ENCODE measurements around the gene YAF2. TPM values are rescaled to one million over a fixed set of nuclear protein-coding genes. Genes with fewer than 3 reads are reported as not detected.

The YAF2 gene
- total and polyA plus RNA-seq, 2 of the 13 experiments (the other 11 are each of a cell fraction or from before 2014, with no cell fraction given), result 8.4 to 11.7 TPM

GRCh38 chr12:42166501-42166900, 71.5 kb downstream of the YAF2 start (continued):
- TF ChIP-seq KLF13 (CRISPR knock-in tag; IDR thresholded peaks at IDR 0.05) (no peak), ZNF605 (CRISPR knock-in tag; IDR thresholded peaks at IDR 0.05) (no peak), BCL3 (CRISPR knock-in tag; IDR thresholded peaks at IDR 0.05) (no peak), TFDP2 (CRISPR knock-in tag; IDR thresholded peaks at IDR 0.05) (no peak), NPAS2 (CRISPR knock-in tag; IDR thresholded peaks at IDR 0.05; ENCODE audit: borderline replicate concordance) (no peak), WIZ (CRISPR knock-in tag; IDR thresholded peaks at IDR 0.05) (no peak)

- POLR2A ChIA-PET, result no interaction called here
- TF ChIP-seq ZNF687 (CRISPR knock-in tag; IDR thresholded peaks at IDR 0.05), result no peak
- no peak for TF ChIP-seq NAIF1 (CRISPR knock-in tag; IDR thresholded peaks at IDR 0.05; ENCODE audit: borderline replicate concordance)
- no peak for TF ChIP-seq ZNF775 (CRISPR knock-in tag; IDR thresholded peaks at IDR 0.05; ENCODE audit: borderline replicate concordance)
- TF ChIP-seq ZNF333 (CRISPR knock-in tag; IDR thresholded peaks at IDR 0.05; ENCODE audit: borderline replicate concordance), result no peak
- TF ChIP-seq ZNF143 (CRISPR knock-in tag; IDR thresholded peaks at IDR 0.05), result no peak
- TF ChIP-seq SMAD1 (CRISPR knock-in tag; IDR thresholded peaks at IDR 0.05; ENCODE audit: borderline replicate concordance, low read depth), result no peak
- no peak for TF ChIP-seq IKZF4 (CRISPR knock-in tag; IDR thresholded peaks at IDR 0.05; ENCODE audit: borderline replicate concordance, low read depth, not compliant biosample characterization)
- no peak for TF ChIP-seq ZNF768 (CRISPR knock-in tag; IDR thresholded peaks at IDR 0.05)
- no peak for TF ChIP-seq IRF2 (CRISPR knock-in tag; IDR thresholded peaks at IDR 0.05)
- TF ChIP-seq ZNF800 (CRISPR knock-in tag; IDR thresholded peaks at IDR 0.05), result no peak
Measured at GRCh38 chr12:42163913-42164312, 74.1 kb downstream of the YAF2 start.

More at GRCh38 chr12:42163913-42164312, 74.1 kb downstream of the YAF2 start:
- H3K79me2 ChIP-seq (ENCODE audit: insufficient read depth, low read length), result no peaks in the 10 kb centered on the region
- CTCF ChIA-PET (ENCODE audit: low intra/inter-chr PET ratio, low total read pairs), result no interaction called here
- FAIRE-seq, result no peak
- peaks cover 0 to 10% of the 10 kb centered on the region in 2 experiments; a peak in 4 of 5 replicates for H3K36me3 ChIP-seq (replicated peaks in 1 of 2; ENCODE audit: control insufficient read depth in 1 of 2, insufficient read depth in 2 of 2, low read length in 2 of 2)
- H3K9ac ChIP-seq (ENCODE audit: insufficient read depth, low read depth, low read length), result no peak overlapping the region
- no peak overlapping the region for H3K27ac ChIP-seq (ENCODE audit: extremely low read length, insufficient read depth, low read length)
- no peak for ATAC-seq
- no peak overlapping the region for H2AFZ ChIP-seq (ENCODE audit: low read length)
- no peak overlapping the region for H3K4me2 ChIP-seq (ENCODE audit: low read depth, low read length)
- H3K4me1 ChIP-seq (ENCODE audit: insufficient read depth, low read length), result no peaks in the 10 kb centered on the region
- intact Hi-C loops (cut with micrococcal nuclease; ENCODE audit: unreplicated experiment), result no loop called here
- H3K27me3 ChIP-seq (ENCODE audit: control insufficient read depth in 1 of 2, insufficient read depth in 2 of 2, low read length in 2 of 2), result no peaks in the 10 kb centered on the region
- no peak overlapping the region for H3K4me3 ChIP-seq (replicated peaks in 1 of 3; ENCODE audit: insufficient read depth in 1 of 3, low read depth in 2 of 3, low read length in 3 of 3)
- in situ Hi-C loops (cut with HindIII; ENCODE audit: extremely low pct_ligation_motif_present, low pct_unique_long_range_greater_than_20kb), result no loop called here
- BruUV-seq (replicated peaks), result no TSS peak
- DNase-seq (ENCODE audit: low spot score), result no peak
- H3K9me3 ChIP-seq (ENCODE audit: low read length), result no peaks in the 10 kb centered on the region
- H4K20me1 ChIP-seq (ENCODE audit: insufficient read depth, low read length), result no peaks in the 10 kb centered on the region

Data from HepG2 (cell line).